ENCODE data around the gene ATXN2.

DNA sequence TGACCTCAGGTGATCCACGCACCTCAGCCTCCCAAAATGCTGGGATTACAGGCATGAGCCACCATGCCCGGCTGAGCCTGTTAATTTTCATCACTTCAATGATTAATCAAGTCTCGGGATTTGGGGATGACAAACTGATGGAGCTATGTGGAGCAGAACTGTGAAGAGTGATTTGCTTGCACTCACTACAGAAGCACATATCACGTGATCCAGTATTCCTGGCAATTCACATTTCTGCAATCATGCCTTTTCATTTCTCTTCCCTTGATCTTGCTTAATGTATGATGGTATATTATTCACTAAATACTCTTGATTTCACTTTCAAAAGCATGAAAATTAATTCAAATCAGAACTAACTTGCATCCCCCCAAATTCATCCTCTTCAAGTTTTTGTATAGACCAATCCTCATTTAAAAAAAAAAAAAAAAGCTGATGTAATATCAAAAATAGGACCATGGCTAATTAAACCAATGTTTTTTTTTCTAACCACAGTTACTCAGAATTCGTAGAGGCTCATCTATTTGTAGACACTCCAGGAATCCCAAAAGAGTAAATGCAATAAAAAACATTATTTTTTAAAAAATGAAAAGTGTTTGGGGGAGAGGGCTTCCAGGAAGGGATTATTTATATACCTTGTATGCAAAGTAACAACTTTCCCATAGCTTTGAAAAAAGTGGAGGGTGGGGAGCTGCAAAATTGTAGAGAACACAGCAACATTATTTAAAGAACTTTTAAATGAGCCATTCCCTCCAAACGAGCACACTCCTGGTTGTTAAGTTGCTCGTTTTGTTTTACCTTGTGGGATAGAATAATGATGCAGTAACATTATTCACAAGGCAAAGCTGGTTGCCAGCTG is 7.0 kb upstream of the ATXN2 start:
- TF ChIP-seq, protein P1, sequence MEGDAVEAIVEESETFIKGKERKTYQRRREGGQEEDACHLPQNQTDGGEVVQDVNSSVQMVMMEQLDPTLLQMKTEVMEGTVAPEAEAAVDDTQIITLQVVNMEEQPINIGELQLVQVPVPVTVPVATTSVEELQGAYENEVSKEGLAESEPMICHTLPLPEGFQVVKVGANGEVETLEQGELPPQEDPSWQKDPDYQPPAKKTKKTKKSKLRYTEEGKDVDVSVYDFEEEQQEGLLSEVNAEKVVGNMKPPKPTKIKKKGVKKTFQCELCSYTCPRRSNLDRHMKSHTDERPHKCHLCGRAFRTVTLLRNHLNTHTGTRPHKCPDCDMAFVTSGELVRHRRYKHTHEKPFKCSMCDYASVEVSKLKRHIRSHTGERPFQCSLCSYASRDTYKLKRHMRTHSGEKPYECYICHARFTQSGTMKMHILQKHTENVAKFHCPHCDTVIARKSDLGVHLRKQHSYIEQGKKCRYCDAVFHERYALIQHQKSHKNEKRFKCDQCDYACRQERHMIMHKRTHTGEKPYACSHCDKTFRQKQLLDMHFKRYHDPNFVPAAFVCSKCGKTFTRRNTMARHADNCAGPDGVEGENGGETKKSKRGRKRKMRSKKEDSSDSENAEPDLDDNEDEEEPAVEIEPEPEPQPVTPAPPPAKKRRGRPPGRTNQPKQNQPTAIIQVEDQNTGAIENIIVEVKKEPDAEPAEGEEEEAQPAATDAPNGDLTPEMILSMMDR (IDR thresholded peaks at IDR 0.05): no peak
- TF ChIP-seq POLR2A (IDR thresholded peaks at IDR 0.05) (no peak), EP300 (IDR thresholded peaks at IDR 0.05) (no peak)
